Right lobe of liver (tissue), 4 donors: Measurements from ENCODE around the gene ZNF506.

Source experiments
- POLR2A ChIP-seq: fragments of 450-650 bp; IDR thresholded peaks from one replicate; pipeline ENCODE4 v1.6.1; 2017; ENCODE audit warnings: antibody characterized with exemption, mild to moderate bottlenecking
- TF ChIP-seq, protein P1 (sequence below), 4 donors: fragments of 200-600 bp in 3 of 4; fragments of 450-650 bp in 1 of 4; IDR thresholded peaks; one replicate each; pipeline versions ENCODE4 v1.5.1 to v1.8.0; 2016 to 2022; ENCODE audit warnings: antibody characterized with exemption in 4 of 4, mild to moderate bottlenecking in 2 of 4
- donor health status: DM: no; HTN: no; CAD: no.
- donor health status: DM: no; HTN: no; CAD: no.
- donor health status: DM: no; HTN: yes; CAD: no.

DNA sequence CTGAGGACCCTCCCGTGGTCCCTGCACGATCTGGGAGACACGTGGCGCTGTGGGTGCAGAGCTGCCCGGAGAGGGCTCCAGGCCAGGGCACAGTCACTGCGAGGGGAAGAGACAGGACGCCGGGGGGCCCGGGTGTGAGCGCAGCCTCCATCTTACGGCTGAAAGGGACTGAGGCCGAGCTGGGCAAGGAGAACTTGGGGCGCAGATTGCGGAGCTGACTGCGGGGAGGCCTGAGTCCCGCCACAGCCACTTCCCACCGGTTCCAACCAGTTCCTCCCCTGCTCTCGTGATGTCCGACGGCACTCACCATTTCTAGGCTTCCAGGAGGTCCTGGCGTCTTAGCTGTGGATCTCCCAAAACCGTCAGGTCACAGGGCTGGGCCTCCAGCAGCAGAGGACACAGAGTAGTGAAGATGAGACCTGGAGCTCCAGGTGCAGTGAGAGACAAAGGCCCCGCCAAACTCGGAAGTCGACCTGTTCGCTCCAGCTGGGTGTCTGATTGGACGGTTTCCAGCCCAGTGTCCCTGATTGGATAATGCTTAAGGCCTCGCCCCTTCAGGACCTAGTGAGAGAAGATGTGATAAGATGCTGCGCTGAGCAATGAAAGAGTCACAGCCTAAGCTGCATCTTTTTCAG, 39.3 kb upstream of the ZNF506 start:
- TF ChIP-seq POLR2A, result no peak
- TF ChIP-seq, protein P1, sequence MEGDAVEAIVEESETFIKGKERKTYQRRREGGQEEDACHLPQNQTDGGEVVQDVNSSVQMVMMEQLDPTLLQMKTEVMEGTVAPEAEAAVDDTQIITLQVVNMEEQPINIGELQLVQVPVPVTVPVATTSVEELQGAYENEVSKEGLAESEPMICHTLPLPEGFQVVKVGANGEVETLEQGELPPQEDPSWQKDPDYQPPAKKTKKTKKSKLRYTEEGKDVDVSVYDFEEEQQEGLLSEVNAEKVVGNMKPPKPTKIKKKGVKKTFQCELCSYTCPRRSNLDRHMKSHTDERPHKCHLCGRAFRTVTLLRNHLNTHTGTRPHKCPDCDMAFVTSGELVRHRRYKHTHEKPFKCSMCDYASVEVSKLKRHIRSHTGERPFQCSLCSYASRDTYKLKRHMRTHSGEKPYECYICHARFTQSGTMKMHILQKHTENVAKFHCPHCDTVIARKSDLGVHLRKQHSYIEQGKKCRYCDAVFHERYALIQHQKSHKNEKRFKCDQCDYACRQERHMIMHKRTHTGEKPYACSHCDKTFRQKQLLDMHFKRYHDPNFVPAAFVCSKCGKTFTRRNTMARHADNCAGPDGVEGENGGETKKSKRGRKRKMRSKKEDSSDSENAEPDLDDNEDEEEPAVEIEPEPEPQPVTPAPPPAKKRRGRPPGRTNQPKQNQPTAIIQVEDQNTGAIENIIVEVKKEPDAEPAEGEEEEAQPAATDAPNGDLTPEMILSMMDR (IDR thresholded peaks at IDR 0.05), result no peak
